Esophagus muscularis mucosa (tissue), 3 donors: ENCODE data around the gene ALG1.
"Not testable (repeated sequence)": the region's sequence is repeated elsewhere in the genome, so short reads cannot be mapped to it uniquely, and the experiment has no call there.

Experiments used
- EP300 ChIP-seq: sonication (generic); formaldehyde crosslinking; IDR thresholded peaks from one replicate; pipeline ENCODE4 v1.6.1; 2017; ENCODE audit warnings: antibody characterized with exemption
- TF ChIP-seq, protein P1 (sequence below), 3 experiments: fragments of 200-600 bp in 2 of 3; fragments of 450-650 bp in 1 of 3; sonication (generic) in 2 of 3; IDR thresholded peaks; one replicate each; pipeline ENCODE4 v1.5.1; 2017 to 2019; ENCODE audit warnings: antibody characterized with exemption in 3 of 3, mild to moderate bottlenecking in 2 of 3, moderate library complexity in 1 of 3

DNA sequence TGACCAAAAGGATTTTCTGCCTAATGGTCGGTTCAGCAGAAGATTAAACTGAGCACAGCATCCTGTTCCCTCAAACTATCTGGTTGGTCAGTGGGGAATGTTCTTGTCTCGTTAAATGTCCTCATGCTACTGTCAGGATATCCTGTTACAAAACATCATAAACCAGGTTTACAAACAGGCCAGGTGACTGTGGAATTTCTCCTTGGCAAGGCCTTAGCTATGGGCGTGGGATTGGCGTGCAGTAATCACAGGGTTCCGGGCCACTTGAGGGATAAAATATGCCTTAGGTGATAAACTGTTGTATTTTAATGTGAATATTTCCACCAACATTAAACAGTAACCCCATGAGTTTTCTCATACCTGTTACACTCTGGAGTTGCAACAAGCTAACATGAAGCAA, 33.4 kb downstream of the ALG1 start:
- not testable (repeated sequence) for TF ChIP-seq EP300
- TF ChIP-seq, protein P1, sequence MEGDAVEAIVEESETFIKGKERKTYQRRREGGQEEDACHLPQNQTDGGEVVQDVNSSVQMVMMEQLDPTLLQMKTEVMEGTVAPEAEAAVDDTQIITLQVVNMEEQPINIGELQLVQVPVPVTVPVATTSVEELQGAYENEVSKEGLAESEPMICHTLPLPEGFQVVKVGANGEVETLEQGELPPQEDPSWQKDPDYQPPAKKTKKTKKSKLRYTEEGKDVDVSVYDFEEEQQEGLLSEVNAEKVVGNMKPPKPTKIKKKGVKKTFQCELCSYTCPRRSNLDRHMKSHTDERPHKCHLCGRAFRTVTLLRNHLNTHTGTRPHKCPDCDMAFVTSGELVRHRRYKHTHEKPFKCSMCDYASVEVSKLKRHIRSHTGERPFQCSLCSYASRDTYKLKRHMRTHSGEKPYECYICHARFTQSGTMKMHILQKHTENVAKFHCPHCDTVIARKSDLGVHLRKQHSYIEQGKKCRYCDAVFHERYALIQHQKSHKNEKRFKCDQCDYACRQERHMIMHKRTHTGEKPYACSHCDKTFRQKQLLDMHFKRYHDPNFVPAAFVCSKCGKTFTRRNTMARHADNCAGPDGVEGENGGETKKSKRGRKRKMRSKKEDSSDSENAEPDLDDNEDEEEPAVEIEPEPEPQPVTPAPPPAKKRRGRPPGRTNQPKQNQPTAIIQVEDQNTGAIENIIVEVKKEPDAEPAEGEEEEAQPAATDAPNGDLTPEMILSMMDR (IDR thresholded peaks at IDR 0.05) = not testable (repeated sequence)
